ENCODE measurements around the gene SEMA5B. TPM values are rescaled to one million over a fixed set of nuclear protein-coding genes. Genes with fewer than 3 reads are reported as not detected.

SEMA5B gene
- total and polyA plus RNA-seq, 2 donors (not counting 1 experiment from before 2014, with no cell fraction given), result not detected

- WGBS (ENCODE audit: insufficient coverage), result 100% methylated on average over 2 of the region's 7 CpGs
- POLR2A ChIA-PET, result no interaction called here
Observed at GRCh38 chr3:122957707-122958689, 69.6 kb downstream of the SEMA5B start.

More at GRCh38 chr3:122957707-122958689, 69.6 kb downstream of the SEMA5B start:
- no peak for DNase-seq
- Histone ChIP-seq H3K27ac (ENCODE audit: low read length in 2 of 2) (no peak overlapping the region), H3K4me3 (ENCODE audit: control extremely low read depth in 1 of 5, extremely low read depth in 1 of 5, insufficient read depth in 1 of 5, low read depth in 2 of 5, low read length in 4 of 5) (no peak overlapping the region), H2AFZ (ENCODE audit: insufficient read depth, low read depth, low read length, poor library complexity, severe bottlenecking) (no peak overlapping the region), H3K36me3 (replicated peaks in 1 of 2; ENCODE audit: control extremely low read depth in 1 of 2, control insufficient read depth in 1 of 2, extremely low read depth in 1 of 2, insufficient read depth in 2 of 2, low read length in 1 of 2) (no peaks in the 10 kb centered on the region), H3K9me3 (ENCODE audit: control extremely low read depth in 1 of 3, control insufficient read depth in 2 of 3, insufficient read depth in 1 of 3, low read length in 2 of 3) (peaks cover 0 to 3% (median 0%) of the 10 kb centered on the region in 3 donors), H3K4me1 (ENCODE audit: control insufficient read depth in 2 of 2, insufficient read depth in 2 of 2, low read length in 2 of 2) (no peaks in the 10 kb centered on the region), H3K9ac (ENCODE audit: low read length) (no peak overlapping the region), H3K27me3 (replicated peaks in 1 of 4; ENCODE audit: control extremely low read depth in 1 of 4, control insufficient read depth in 3 of 4, insufficient read depth in 4 of 4, low read length in 3 of 4) (peaks cover 0 to 4% (median 2%) of the 10 kb centered on the region in 4 experiments), H3K4me2 (replicated peaks; ENCODE audit: low read depth, low read length, poor library complexity, severe bottlenecking) (no peak overlapping the region), H3K79me2 (ENCODE audit: control insufficient read depth, insufficient read depth, low read length) (no peaks in the 10 kb centered on the region), H4K20me1 (ENCODE audit: control insufficient read depth, insufficient read depth, low read length, poor library complexity, severe bottlenecking) (no peaks in the 10 kb centered on the region)
- H3K4me1 Mint-ChIP-seq, result no peaks in the 10 kb centered on the region
- no peak for ATAC-seq (ENCODE audit: low read depth)
- intact Hi-C loops (cut with micrococcal nuclease), result no loop called here
- H3K27me3 Mint-ChIP-seq, result peaks cover 16% of the 10 kb centered on the region
- no peak overlapping the region for H3K27ac Mint-ChIP-seq
- CTCF ChIA-PET, result no interaction called here
- H3K4me3 Mint-ChIP-seq, result no peak overlapping the region
- no peaks in the 10 kb centered on the region for H3K9me3 Mint-ChIP-seq (ENCODE audit: insufficient read depth)
- TF ChIP-seq EZH2 (IDR thresholded peaks at IDR 0.05; ENCODE audit: borderline replicate concordance, insufficient read depth, low read depth, low read length, poor library complexity, severe bottlenecking) (no peak), CTCF (IDR thresholded peaks at IDR 0.05) (no peak)
